Measurements from ENCODE around the gene ETFB.

GRCh38 chr19:51327066-51328001 is 38.9 kb downstream of the ETFB start:
- TF ChIP-seq SP1 (IDR thresholded peaks at IDR 0.05) (no peak), CTCF (IDR thresholded peaks at IDR 0.05; ENCODE audit: low read depth, low read length, missing input control) (no peak), MAX (IDR thresholded peaks at IDR 0.05) (no peak), EGR1 (IDR thresholded peaks at IDR 0.05; ENCODE audit: low read depth in 2 of 2) (no peak), JUND (IDR thresholded peaks at IDR 0.05) (no peak)

Measured in liver (tissue), 3 donors.